NCI-H526 (cell line): ENCODE results near the gene FECH.

Source experiments
- DNase-seq, 2 experiments: peaks; one replicate each; lab custom pipeline; 2025; lab: John Stamatoyannopoulos, UW

The FECH gene

DNA sequence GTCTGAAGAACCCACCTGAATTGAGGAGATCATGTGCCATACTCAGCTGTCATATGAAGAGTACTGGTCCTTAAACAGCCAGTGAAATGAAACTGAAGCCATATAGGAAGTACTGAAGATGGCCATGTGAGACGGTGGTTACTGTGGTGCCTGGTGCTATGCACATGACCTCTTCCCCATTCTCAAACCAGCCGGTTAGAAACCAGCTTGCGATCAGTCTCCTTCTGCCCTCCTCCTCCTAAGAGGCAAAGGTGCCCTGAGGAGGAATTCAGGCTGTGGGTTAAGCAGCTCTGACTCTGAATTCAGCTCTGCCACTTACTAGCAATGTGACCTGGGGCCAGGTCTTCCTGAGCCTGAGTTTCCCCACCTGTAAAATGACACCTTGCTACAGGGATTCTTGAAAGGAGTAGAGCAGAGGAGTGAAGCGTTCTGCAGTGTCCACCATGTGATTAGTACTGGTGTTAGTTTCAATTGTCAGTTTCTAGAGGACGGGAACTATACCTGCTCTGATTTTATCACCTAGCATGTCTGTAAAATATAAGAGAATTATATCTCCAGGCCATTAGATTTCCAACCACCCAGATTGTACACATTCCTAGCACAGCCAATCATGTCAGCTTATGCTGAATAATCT lies 5.1 kb downstream of the FECH start:
- no peak for DNase-seq

DNA sequence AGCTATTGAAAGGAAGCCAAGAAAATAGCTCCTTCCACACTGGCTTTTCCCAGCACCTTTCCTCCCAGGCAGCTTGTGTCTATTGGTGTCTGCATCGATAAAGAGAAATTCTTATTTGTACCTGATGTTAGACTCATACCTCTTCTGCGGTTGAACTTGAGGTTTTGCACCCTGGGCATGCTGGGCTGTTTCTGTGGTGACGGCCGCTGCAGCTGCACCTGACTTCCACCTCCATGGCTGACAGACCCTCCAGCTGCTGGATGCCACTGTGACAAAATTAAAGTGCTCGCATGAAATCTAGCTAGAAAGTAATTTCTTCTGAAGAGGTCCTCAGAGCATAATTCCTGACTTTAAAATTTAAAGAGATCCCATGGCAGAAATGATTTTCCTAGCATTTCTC lies 6.6 kb downstream of the FECH start:
- no peak for DNase-seq

DNA sequence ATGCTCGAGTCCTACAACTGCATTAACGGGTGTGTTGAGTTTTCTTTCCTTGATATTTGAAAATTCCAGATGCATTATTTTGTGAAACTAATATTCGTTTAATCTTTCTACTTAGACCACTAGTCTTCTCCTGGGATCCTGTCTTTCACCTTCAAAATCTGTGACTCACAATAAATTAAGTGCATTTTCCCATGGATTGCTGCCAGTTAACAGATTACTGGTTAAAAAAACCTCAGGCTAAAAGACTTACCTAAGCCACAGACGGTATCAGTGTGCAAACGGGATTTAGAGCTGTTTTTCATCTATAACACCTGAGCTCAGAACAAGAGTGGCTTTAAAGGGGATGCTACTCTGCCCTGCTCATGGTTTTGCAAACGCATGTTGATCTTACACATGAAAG lies 10.2 kb downstream of the FECH start:
- DNase-seq = no peak

GRCh38 chr18:57575542-57575941 lies 11.0 kb downstream of the FECH start:
- no peak for DNase-seq

GRCh38 chr18:57574866-57575265 lies 11.6 kb downstream of the FECH start:
- peak in 1 of 2 experiments; percentile 3 for DNase-seq

DNA sequence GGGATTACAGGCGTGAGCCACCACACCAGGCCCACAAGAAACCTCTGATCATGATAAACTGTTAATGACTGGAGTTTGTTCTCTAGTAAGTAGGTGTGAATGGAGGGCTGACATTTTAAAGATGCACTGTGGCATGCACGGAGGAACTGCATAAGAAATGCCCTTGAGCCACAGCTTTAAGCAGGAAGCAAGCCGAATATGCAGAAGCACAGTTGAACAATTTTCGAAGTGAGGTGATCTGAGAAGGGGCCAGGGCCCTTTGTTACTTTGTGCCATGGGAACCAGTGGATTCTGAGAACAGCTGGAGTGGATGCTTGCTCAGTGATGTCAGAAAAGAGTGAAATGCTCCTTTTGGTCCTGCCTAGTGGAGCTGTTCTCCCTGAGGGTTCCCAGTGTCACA lies 16.3 kb downstream of the FECH start:
- DNase-seq = no peak

DNA sequence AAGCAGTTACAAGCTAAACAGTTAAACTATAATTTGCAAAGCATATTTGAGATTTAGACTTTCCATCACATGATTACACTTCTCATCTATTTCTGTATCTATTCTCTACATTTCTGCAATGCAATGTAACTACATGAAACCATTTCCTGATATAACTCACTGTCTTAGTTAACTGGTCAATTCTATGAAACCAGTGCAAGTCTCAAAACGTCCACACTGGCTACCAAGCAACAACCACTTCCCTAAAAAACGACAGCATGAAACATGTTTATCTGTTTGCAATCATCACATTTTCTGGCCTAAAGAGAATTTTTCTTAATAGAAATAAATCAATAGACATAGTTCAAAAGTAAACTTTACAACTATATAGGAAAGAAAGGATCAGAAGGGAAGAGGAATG lies 17.4 kb downstream of the FECH start:
- DNase-seq = no peak

- DNase-seq = peak; percentile 18 to 71
Observed at GRCh38 chr18:57561728-57562423, 24.6 kb downstream of the FECH start.

- DNase-seq = no peak
Observed at GRCh38 chr18:57561261-57561660, 25.2 kb downstream of the FECH start.

DNA sequence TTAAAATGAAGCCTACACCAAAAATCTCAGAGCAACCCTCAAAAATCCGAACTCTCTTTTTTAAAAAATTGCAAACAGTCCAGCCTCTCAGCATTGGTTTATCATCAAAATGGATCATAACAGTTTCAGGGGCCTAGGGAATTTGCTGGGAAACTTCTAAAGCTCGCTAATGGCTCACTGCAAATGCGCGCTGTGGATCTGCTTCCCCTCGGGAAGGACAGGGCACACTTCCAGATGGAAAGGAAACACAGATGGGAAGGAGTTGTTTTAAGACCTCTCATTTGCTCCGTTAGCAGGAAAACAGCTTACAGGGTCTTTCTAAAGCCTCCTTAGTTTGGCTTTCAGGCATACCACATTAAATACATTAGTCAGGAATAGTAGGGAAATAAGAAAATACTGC lies 27.2 kb downstream of the FECH start:
- DNase-seq = no peak

GRCh38 chr18:57555134-57555533 lies 31.4 kb downstream of the FECH start:
- no peak for DNase-seq

DNA sequence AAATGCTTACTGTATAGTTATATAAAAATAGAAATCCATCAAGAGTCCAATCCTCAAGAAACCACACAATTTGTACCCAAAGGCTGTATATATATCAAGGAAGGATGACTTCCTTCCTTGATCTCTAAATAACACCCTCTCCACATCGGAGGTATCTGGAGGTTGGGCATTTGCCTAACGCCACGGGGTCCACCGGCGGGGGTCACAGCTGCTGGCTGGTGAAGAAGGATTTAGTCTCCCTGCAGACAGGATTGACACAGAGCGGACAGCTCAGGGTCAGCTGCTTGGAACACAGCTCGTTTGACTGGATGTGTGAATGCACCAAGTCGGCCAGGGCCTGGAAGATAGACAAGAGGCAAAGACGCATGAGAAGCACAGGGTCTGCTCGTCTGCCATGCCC lies 36.0 kb downstream of the FECH start:
- no peak for DNase-seq

DNA sequence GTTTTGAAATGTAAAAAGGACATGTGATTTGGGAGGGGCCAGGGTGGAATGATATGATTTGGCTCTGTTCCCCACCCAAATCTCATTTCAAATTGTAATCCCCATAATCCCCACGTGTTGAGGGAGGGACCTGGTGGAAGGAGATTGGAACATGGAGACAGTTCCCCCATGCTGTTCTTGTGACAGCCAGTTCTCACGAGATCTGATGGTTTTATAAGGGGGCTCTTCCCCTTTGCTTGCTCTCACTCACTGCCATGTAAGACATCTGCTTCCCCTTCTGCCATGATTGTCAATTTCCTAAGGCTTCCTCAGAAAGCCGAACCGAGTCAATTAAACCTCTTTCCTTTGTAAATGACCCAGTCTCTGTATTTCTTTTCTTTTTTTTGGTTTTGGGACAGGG lies 39.2 kb downstream of the FECH start:
- no peak for DNase-seq

GRCh38 chr18:57544936-57545660 lies 41.4 kb downstream of the FECH start:
- no peak for DNase-seq

GRCh38 chr18:57543560-57543959 lies 42.9 kb downstream of the FECH start:
- DNase-seq = no peak

- DNase-seq = no peak
Observed at GRCh38 chr18:57542812-57543427, 43.6 kb downstream of the FECH start.

GRCh38 chr18:57542126-57542525 lies 44.4 kb downstream of the FECH start:
- DNase-seq = no peak

GRCh38 chr18:57539702-57540101 lies 46.8 kb downstream of the FECH start:
- no peak for DNase-seq

- DNase-seq = no peak
Observed at GRCh38 chr18:57538614-57539013, 47.9 kb downstream of the FECH start.

- no peak for DNase-seq
Observed at GRCh38 chr18:57534511-57534909, 52.0 kb downstream of the FECH start.

DNA sequence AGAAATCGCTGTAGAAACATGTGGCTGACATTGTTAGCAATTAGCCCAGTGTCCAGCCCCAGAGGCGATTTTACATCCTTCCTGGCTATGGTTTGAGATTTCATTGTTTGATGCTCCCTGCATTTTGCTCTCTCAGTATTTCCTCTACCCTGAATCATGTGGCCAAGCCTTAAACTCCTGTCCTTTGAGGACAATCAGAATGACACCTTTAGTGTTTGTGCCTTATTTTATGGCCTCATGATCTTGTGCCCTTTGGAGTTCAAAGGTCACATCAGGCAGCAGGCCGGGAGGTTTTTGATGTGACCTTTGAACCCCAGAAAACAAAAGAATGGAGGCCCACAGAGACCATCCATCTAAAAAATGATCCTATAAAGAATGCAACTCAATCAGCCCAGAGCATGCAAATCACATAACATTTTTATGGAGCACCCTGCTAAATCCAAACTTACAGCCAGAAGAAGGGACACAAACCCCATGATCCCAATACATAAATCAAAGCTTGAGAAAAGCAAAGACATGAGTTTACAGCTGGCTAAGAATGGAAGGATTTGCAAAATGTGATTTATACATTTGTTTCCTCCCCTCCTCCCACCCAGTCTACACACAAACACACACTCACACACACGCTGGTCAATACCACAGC lies 52.5 kb downstream of the FECH start:
- DNase-seq = no peak
